HFFc6 (cell line): ENCODE data around the gene SLC48A1. TPM values are rescaled to one million over a fixed set of nuclear protein-coding genes. Genes with fewer than 3 reads are reported as not detected.
"Not testable (repeated sequence)": the region's sequence is repeated elsewhere in the genome, so short reads cannot be mapped to it uniquely, and the experiment has no call there.

Experiments
- DNase-seq: peaks from one replicate; pipeline ENCODE4 v3.0.0-alpha.2; 2018
- H3K27ac Mint-ChIP-seq: 2 replicates; pipeline ENCODE4 v1.8.0; 2020; ENCODE audit warnings: mild to moderate bottlenecking, mixed read lengths
- H3K27me3 Mint-ChIP-seq: 2 replicates; pipeline ENCODE4 v1.8.0; 2021; ENCODE audit warnings: mild to moderate bottlenecking, moderate library complexity, mixed read lengths; ENCODE audit not compliant: insufficient read depth
- H3K36me3 Mint-ChIP-seq: 2 replicates; pipeline ENCODE4 v1.8.0; 2021; ENCODE audit warnings: low read depth, mixed read lengths
- H3K4me1 Mint-ChIP-seq: 2 replicates; pipeline ENCODE4 v1.8.0; 2020; ENCODE audit warnings: low read depth, mixed read lengths
- H3K4me3 Mint-ChIP-seq: 2 replicates; pipeline ENCODE4 v1.8.0; 2020; ENCODE audit warnings: mild to moderate bottlenecking, moderate library complexity, mixed read lengths
- H3K9me3 Mint-ChIP-seq: 2 replicates; pipeline ENCODE4 v1.8.0; 2020; ENCODE audit warnings: mild to moderate bottlenecking, mixed read lengths
- CTCF ChIP-seq: fragments of 200-600 bp; sonication (generic); IDR thresholded peaks from 2 replicates; pipeline ENCODE4 v1.5.0; 2021; ENCODE audit warnings: antibody characterized with exemption, mild to moderate bottlenecking
- total RNA-seq, 6 experiments: library from RNA; stranded (reverse); fragmentation: NEBNext Ultra II Directional; extraction: Animal tissue kit (Norgen Biotek cat#: 25700); gene quantifications; 2 replicates in 1 of 6; 3 replicates in 5 of 6; pipeline ENCODE4 v1.2.3, GENCODE V29; 2021

SLC48A1 gene
- total RNA-seq, 6 experiments from 2014 or later: 18.8 to 24.5 (median 21.0) TPM

GRCh38 chr12:47807338-47807737 lies 34.3 kb downstream of the SLC48A1 start:
- TF ChIP-seq CTCF: no peak
- no peak for DNase-seq
- Mint-ChIP-seq H3K4me1 (peaks cover 94% of the 10 kb centered on the region), H3K27ac (peak overlapping the region; percentile 96), H3K27me3 (peaks cover 5% of the 10 kb centered on the region), H3K4me3 (no peak overlapping the region), H3K36me3 (peaks cover 10% of the 10 kb centered on the region), H3K9me3 (no peaks in the 10 kb centered on the region)

- H3K36me3 Mint-ChIP-seq: peaks cover 10% of the 10 kb centered on the region
- H3K9me3 Mint-ChIP-seq: no peaks in the 10 kb centered on the region
- H3K4me3 Mint-ChIP-seq: peak overlapping the region; percentile 67
- peaks cover 5% of the 10 kb centered on the region for H3K27me3 Mint-ChIP-seq
- DNase-seq: peak; percentile 28
- peak overlapping the region; percentile 96 for H3K27ac Mint-ChIP-seq
- no peak for TF ChIP-seq CTCF
- peaks cover 93% of the 10 kb centered on the region for H3K4me1 Mint-ChIP-seq
Observed at GRCh38 chr12:47808050-47808449, 35.0 kb downstream of the SLC48A1 start.

GRCh38 chr12:47808574-47809365 lies 35.7 kb downstream of the SLC48A1 start:
- H3K27me3 Mint-ChIP-seq: peaks cover 2% of the 10 kb centered on the region
- peak overlapping the region; percentile 67 for H3K4me3 Mint-ChIP-seq
- peaks cover 93% of the 10 kb centered on the region for H3K4me1 Mint-ChIP-seq
- H3K27ac Mint-ChIP-seq: peak overlapping the region; percentile 96
- H3K9me3 Mint-ChIP-seq: no peaks in the 10 kb centered on the region
- H3K36me3 Mint-ChIP-seq: peaks cover 5% of the 10 kb centered on the region
- peak; percentile 41 for DNase-seq
- peak; percentile 65 for TF ChIP-seq CTCF

- not testable (repeated sequence) for H3K9me3 Mint-ChIP-seq
Observed at GRCh38 chr12:47809518-47809917, 36.5 kb downstream of the SLC48A1 start.

GRCh38 chr12:47811072-47811396 lies 38.0 kb downstream of the SLC48A1 start:
- Mint-ChIP-seq H3K27me3 (peaks cover 4% of the 10 kb centered on the region), H3K27ac (peak overlapping the region; percentile 90), H3K4me1 (peaks cover 93% of the 10 kb centered on the region), H3K4me3 (peak overlapping the region; percentile 87), H3K36me3 (peaks cover 11% of the 10 kb centered on the region), H3K9me3 (no peaks in the 10 kb centered on the region)
- TF ChIP-seq CTCF: no peak
- no peak for DNase-seq

More at GRCh38 chr12:47809518-47809917, 36.5 kb downstream of the SLC48A1 start:
- peak overlapping the region; percentile 90 for H3K27ac Mint-ChIP-seq
- peaks cover 93% of the 10 kb centered on the region for H3K4me1 Mint-ChIP-seq
- H3K4me3 Mint-ChIP-seq: peak overlapping the region; percentile 17; the same call in 1 of the 2 replicates
- DNase-seq, H3K36me3 Mint-ChIP-seq, H3K27me3 Mint-ChIP-seq: not testable (repeated sequence)
